NCI-H1436 (cell line): ENCODE measurements around the gene DYNLRB1.
"Not testable (repeated sequence)": the region's sequence is repeated elsewhere in the genome, so short reads cannot be mapped to it uniquely, and the experiment has no call there.

Experiments used
- DNase-seq: peaks from one replicate; lab custom pipeline; 2025; lab: John Stamatoyannopoulos, UW

DYNLRB1 gene

DNA sequence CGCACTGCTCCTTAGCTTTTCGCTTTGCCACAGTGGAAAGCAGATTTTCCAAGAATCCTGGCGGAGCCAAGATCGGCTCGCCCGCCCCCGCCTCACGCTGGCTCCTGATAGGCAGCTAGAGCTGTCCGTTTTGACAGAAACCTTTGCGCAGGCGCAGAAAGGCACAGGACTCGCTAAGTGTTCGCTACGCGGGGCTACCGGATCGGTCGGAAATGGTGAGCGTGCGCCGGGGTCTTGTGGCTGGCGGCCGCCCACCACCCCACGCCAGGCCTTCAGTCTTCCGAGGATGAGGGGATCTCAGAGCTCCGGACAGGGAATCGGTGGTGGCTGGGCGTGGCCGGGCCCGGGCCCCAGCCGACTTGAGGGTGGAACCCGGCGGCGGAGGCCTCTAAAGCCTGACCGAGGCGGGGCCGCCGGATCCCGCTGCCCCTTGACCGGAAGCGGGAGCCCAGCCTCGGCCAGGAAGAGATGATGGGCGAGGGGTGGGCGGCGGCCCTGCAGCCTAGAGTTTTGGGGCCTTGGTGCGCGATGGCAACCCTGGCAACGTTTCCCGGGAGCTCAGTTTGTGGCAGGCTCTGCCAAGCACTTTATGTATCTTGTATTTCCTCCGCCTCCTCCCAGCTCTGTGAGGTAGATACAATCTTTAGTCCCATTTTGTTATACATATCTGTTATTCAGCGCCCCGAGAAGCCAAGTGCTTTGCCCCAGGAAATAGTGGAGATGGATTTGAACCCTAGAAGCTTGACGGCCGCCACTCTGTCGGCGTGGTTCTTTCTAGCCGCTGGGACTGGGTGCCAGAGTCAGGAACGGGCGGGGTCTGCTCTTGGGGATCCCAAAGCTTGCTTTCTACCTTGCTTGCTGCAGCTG, at the start of gene DYNLRB1:
Gene DYNLRB1 (plus strand): TSS at position 176 of the 867 bp plus-strand sequence. CDS start 37 bp downstream, at position 213.
- DNase-seq = peak; percentile 94

GRCh38 chr20:34468951-34469350, 47.3 kb upstream of the DYNLRB1 start:
- no peak for DNase-seq

- no peak for DNase-seq
These were observed 43.8 kb upstream of the DYNLRB1 start for GRCh38 chr20:34472246-34472925.

- peak; percentile 25 for DNase-seq
These were observed 42.8 kb upstream of the DYNLRB1 start for GRCh38 chr20:34473262-34473883.

DNA sequence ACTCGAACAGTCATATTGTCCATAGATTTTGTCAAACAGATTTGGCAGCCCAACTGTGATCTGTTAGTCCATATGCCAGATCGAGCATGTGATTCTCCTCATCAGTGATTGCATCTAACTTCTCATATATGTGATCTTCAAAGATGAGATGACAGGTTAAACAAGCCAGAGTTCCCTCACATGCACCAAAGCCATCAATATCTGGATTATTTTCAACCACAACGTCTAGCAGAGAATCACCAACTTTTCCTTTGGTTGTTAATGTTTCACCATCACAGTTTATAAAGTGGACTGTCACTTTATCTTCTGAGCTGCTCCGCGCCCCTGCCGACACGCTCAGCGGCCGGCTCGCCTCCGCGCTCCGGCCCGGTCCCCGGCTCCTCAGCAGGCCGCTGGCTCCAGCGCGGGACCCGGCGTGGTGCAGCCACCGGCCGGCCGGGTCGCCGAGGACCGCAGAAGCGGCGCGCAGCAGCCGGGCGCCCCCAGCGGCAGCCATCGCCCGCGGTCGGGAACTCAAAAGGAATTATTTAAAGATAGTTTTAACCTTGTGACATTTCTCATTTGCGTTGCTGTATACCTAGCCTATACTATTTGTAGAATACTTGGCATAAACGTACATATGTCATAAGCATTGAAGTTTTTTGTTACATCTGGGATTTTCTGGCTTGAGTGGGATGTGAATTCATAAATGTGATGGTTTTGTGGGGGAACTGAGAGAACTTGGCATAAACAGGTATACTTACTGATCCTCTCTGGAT, 40.1 kb upstream of the DYNLRB1 start:
- no peak for DNase-seq

GRCh38 chr20:34479627-34480026, 36.6 kb upstream of the DYNLRB1 start:
- DNase-seq = no peak

DNA sequence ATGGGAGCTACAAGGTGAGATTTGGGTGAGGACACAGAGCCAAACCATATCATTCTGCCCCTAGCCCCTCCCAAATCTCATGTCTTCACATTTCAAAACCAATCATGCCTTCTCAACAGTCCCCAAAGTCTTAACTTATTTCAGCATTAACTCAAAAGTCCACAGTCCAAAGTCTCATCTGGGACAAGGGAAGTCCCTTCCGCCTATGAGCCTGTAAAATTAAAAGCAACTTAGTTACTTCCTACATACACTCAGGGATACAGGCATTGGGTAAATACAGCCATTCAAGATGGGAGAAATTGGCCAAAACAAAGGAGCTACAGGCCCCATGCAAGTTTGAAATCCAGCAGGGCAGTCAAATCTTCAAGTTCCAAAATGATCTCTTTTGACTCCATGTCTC, 34.1 kb upstream of the DYNLRB1 start:
- not testable (repeated sequence) for DNase-seq

DNA sequence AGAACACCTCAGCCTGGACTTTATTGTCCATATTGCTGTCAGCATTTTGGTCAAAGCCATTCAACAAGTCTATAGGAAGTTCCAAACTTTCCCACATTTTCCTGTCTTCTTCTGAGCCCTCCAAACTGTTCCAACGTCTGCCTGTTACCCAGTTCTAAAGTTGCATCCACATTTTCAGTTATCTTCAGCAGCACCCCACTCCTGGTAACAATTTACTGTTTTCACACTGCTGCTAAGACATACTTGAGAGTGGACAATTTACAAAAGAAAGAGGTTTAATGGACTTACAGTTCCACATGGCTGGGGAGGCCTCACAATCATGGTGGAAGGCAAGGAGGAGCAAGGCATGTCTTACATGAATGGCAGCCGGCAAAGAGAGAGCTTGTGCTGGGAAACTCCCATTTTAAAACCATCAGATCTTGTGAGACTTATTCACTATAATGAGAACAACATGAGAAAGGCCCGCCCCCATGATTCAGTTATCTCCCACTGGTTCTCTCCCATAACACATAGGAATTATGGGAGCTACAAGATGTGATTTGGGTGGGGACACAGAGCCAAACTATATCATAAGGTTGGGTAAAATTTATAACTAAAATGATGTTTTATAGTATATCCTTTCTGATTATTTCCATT, 32.5 kb upstream of the DYNLRB1 start:
- DNase-seq = not testable (repeated sequence)

GRCh38 chr20:34485068-34485634, 31.1 kb upstream of the DYNLRB1 start:
- DNase-seq = no peak

DNA sequence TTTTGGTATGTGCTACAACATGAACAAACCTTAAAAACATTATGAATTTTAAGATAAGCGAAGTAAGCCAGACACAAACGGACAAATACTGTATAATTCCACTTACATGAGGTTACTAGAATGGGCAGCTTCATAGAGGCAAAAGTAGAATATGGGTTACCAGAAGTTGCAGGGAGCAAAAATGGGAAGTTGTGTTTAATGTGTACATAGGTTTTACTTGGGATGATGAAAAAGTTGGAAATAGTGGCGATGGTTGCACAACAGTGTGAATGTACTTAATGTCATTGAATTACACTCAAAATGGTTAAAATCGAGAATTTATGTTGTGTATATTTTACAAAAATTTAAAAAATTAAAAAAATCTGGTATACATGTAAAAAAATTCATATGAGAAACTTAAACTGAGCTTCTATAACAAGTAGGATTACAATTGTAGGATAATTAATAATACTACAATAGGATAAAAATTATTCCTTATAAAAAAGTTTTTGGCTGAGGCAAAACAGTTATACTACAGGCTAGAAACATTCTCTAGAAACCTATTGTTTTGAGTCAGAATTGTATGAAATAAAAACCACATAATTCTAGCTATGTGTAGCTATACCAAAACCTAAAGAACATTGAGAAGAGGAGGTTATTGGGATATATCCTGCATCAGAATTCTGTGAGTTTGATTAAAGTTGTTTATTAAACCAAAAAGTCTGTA, 24.8 kb upstream of the DYNLRB1 start:
- DNase-seq = no peak

GRCh38 chr20:34491932-34492509, 24.2 kb upstream of the DYNLRB1 start:
- DNase-seq = no peak

- DNase-seq = no peak
These were observed 22.6 kb upstream of the DYNLRB1 start for GRCh38 chr20:34493646-34494045.

- no peak for DNase-seq
These were observed 20.9 kb upstream of the DYNLRB1 start for GRCh38 chr20:34495307-34495706.

GRCh38 chr20:34495916-34496315, 20.3 kb upstream of the DYNLRB1 start:
- DNase-seq = no peak

- DNase-seq = not testable (repeated sequence)
These were observed 18.6 kb upstream of the DYNLRB1 start for GRCh38 chr20:34497596-34497995.

- DNase-seq = no peak
These were observed 15.4 kb upstream of the DYNLRB1 start for GRCh38 chr20:34500823-34501222.

DNA sequence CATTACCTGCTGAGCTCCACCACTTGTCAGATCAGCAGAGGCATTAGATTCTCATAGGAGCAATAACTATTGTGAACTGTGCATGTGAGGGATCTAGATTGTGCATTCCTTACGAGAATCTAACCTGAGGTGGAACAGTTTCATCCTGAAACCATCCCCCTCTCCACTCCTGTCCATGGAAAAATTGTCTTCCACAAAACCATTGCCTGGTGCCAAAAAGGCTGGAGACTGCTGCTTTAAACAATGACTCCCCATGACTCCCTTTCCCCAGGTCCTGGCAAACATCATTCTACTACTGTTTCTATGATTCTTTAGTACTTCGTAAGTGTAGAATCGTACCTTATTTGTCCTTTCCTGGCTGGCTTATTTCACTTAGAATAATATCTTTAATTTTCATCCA, 9.7 kb upstream of the DYNLRB1 start:
- no peak for DNase-seq

GRCh38 chr20:34507702-34508413, 8.4 kb upstream of the DYNLRB1 start:
- DNase-seq = no peak

GRCh38 chr20:34510575-34510974, 5.6 kb upstream of the DYNLRB1 start:
- DNase-seq = no peak

- DNase-seq = no peak
These were observed 4.3 kb upstream of the DYNLRB1 start for GRCh38 chr20:34511891-34512265.
